SK-N-SH treated with all-trans-retinoic acid at 6 μM for 48 hours (cell line): ENCODE results near the gene PHACTR2.

Experiments
- ARNTL ChIP-seq: fragments of 450-650 bp; formaldehyde crosslinking; IDR thresholded peaks from 2 replicates; pipeline ENCODE4 v1.5.0; 2020; ENCODE audit warnings: low read depth, mild to moderate bottlenecking, moderate library complexity, borderline replicate concordance
- BACH2 ChIP-seq: fragments of 250-450 bp; sonication (Bioruptor Pico); IDR thresholded peaks from 2 replicates; pipeline ENCODE4 v1.9.0; 2021; ENCODE audit warnings: mild to moderate bottlenecking, borderline replicate concordance
- ISL1 ChIP-seq: fragments of 250-450 bp; sonication (Bioruptor Pico); IDR thresholded peaks from 2 replicates; pipeline ENCODE4 v2.1.2; 2022; ENCODE audit warnings: mild to moderate bottlenecking, moderate library complexity
- PATZ1 ChIP-seq: fragments of 250-450 bp; sonication (Bioruptor Pico); IDR thresholded peaks from 2 replicates; pipeline ENCODE4 v1.8.0; 2020; ENCODE audit warnings: mild to moderate bottlenecking, moderate library complexity, borderline replicate concordance
- SNAI2 ChIP-seq: fragments of 250-450 bp; sonication (Bioruptor Pico); IDR thresholded peaks from 2 replicates; pipeline ENCODE4 v1.5.0; 2020; ENCODE audit warnings: mild to moderate bottlenecking, moderate library complexity
- ZFP30 ChIP-seq: fragments of 450-650 bp; formaldehyde crosslinking; IDR thresholded peaks from 2 replicates; pipeline ENCODE4 v1.5.0; 2022; ENCODE audit warnings: mild to moderate bottlenecking, moderate library complexity
- ZNF565 ChIP-seq: fragments of 450-650 bp; formaldehyde crosslinking; conservative IDR thresholded peaks from 2 replicates; pipeline ENCODE4 v1.5.0; 2020; ENCODE audit warnings: low read depth, mild to moderate bottlenecking, moderate library complexity
- ZNF70 ChIP-seq: fragments of 450-650 bp; formaldehyde crosslinking; IDR thresholded peaks from 2 replicates; pipeline ENCODE4 v1.5.0; 2020; ENCODE audit warnings: mild to moderate bottlenecking, moderate library complexity

DNA sequence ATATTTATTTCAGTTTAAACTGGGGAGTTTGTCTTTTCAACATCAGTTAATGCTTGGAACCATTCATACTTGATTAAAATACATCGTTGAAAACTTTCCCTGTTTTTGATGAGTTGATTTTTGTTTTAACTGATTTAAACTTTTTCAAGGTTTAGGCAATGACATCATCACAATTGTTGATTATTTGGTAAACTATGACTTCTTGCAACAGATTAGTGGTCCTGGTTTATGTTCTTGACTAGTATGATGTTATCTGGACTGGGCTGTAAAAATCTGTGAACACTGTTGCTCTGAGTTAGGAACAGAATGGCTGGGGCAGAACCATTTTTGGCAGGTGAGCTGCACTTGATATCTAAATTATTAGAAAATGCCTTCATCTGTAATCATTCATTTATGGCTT lies 186.5 kb downstream of the PHACTR2 start, which contains the start of gene ZC2HC1B:
- TF ChIP-seq SNAI2 (CRISPR knock-in tag) (no peak), PATZ1 (CRISPR knock-in tag) (no peak), ZNF70 (CRISPR knock-in tag) (no peak), BACH2 (CRISPR knock-in tag) (no peak), ZNF565 (CRISPR knock-in tag) (no peak), ISL1 (no peak), ARNTL (CRISPR knock-in tag) (no peak), ZFP30 (CRISPR knock-in tag) (no peak)
